ENCODE results near the gene BARX2. TPM values are rescaled to one million over a fixed set of nuclear protein-coding genes. Genes with fewer than 3 reads are reported as not detected.

BARX2 gene
- total RNA-seq, 1 experiment from 2014 or later, result not detected

- in situ Hi-C loops (cut with HindIII; ENCODE audit: low pct_unique_long_range_greater_than_20kb, low sequenced_read_pairs), result no loop called here
- DNase-seq (ENCODE audit: low read depth), result no peak
Observed at GRCh38 chr11:129455756-129456655, 80.4 kb downstream of the BARX2 start.

GRCh38 chr11:129457321-129457720, 81.7 kb downstream of the BARX2 start:
- DNase-seq (ENCODE audit: low read depth), result no peak
- in situ Hi-C loops (cut with HindIII; ENCODE audit: low pct_unique_long_range_greater_than_20kb, low sequenced_read_pairs), result no loop called here

GRCh38 chr11:129458278-129458677, 82.6 kb downstream of the BARX2 start:
- no peak for DNase-seq (ENCODE audit: low read depth)
- in situ Hi-C loops (cut with HindIII; ENCODE audit: low pct_unique_long_range_greater_than_20kb, low sequenced_read_pairs), result no loop called here

DNA sequence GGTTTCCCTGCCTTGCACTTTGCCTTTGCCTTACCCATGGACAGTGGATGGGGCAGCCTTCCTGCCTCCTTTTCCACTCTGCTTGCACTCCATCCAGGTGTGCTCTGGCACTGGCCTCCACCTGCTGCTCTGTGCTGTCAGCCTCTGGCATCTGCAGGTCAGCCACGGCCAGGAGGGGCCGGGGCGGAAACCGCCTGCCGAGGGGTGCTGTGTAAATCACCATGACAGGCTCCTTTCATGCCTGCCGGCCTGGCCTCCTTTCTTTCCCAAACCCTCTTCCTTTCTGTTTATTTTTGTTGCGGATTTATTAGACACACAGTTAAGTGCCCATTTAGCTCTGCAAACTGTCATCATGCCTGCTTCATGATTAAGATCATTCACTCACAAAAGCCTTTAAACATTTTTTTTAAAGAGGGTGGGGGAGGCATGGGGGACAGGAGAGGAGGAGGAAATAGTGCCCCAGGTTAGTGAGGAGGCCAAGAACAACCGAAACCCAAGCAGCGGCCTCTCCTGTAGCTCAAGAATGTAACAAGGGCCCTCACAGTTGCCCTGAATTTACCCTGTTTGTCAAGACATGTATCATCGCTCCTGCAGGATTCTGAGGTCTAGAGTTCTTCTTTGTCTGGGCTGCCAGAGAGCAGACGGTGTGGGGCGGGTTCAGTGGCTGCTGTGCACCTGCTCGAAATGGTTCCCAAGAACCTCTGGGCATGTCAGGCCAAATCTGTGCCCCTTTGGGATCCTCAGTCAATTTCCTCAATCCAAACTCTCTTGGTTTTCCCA, 83.3 kb downstream of the BARX2 start:
- in situ Hi-C loops (cut with HindIII; ENCODE audit: low pct_unique_long_range_greater_than_20kb, low sequenced_read_pairs), result no loop called here
- no peak for DNase-seq (ENCODE audit: low read depth)

- in situ Hi-C loops (cut with HindIII; ENCODE audit: low pct_unique_long_range_greater_than_20kb, low sequenced_read_pairs), result no loop called here
- no peak for DNase-seq (ENCODE audit: low read depth)
Observed at GRCh38 chr11:129460714-129461113, 85.1 kb downstream of the BARX2 start.

DNA sequence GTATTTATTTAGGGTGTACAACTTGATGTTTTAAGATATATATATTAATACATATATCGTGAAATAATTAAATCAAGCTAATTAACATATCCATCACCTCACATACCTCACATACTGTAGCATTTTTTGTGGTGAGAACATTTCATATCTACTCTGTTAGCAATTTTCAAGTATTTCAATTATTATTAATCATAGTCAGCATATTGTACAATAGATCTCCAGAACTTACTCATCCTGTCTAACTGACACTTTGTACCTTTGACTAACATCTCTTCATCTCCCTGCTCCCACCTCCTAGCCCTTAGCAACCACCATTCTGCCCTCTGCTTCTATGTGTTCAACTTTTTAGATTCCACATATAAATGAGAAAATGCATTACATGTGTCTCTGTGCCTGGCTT, 108.4 kb downstream of the BARX2 start:
- in situ Hi-C loops (cut with HindIII; ENCODE audit: low pct_unique_long_range_greater_than_20kb, low sequenced_read_pairs), result no loop called here
- no peak for DNase-seq (ENCODE audit: low read depth)

- DNase-seq (ENCODE audit: low read depth), result no peak
- in situ Hi-C loops (cut with HindIII; ENCODE audit: low pct_unique_long_range_greater_than_20kb, low sequenced_read_pairs), result no loop called here
Observed at GRCh38 chr11:129489249-129489648, 113.6 kb downstream of the BARX2 start.

GRCh38 chr11:129490004-129490403, 114.4 kb downstream of the BARX2 start:
- no peak for DNase-seq (ENCODE audit: low read depth)
- in situ Hi-C loops (cut with HindIII; ENCODE audit: low pct_unique_long_range_greater_than_20kb, low sequenced_read_pairs), result no loop called here

GRCh38 chr11:129493746-129494145, 118.1 kb downstream of the BARX2 start:
- DNase-seq (ENCODE audit: low read depth), result no peak
- in situ Hi-C loops (cut with HindIII; ENCODE audit: low pct_unique_long_range_greater_than_20kb, low sequenced_read_pairs), result no loop called here

Other genes starting within 250 kb of the BARX2 start
- 0.84 and 3.9 TPM in 2 replicates for gene ARHGAP32, start 183.5 kb upstream of the BARX2 start, total RNA-seq (2014; rRNA removed; shearing (Covaris generic); ENCODE audit: low replicate concordance)

Data from Caki2 (cell line).